Measurements from ENCODE around the gene SBF2. TPM values are rescaled to one million over a fixed set of nuclear protein-coding genes. Genes with fewer than 3 reads are reported as not detected.

SBF2 gene
- total RNA-seq, 1 experiment from 2014 or later: 30.2 TPM

DNA sequence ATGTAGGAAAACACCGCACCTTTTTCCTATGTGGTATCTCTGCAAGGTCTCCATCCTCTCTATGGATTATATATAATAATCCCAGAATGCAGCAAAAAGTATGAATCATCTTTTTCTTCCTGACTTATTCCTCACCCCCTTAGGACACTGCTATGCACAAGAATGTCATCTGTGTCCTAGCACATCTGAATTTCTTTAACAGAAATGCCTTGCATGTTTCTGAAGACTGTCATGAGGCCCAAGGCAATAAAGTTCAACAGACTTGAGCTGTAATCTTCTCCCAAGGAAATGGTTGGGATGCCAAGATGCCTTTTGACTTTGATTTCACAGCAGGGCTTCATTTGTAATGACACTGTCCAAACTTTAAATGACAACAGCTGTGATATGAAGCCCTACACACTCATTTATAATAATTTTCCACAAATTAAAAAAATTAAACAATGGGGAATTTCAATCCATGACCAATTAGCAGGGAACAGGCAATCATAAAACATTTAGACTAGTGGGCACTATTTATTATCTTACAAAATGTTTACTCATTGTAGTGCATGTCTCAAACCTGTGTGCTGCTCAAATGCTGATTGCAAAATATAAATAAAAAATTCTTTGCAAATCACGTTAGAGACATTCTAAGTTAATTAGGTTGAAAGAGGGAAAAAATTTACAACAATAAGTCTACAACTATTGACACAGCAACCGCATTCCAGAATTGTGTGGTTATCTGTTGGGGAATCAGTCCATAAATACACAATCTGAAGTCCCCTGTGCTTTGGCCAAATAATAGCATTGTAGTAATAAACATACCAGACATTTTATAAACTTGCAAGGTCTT is 387.8 kb downstream of the SBF2 start:
- Histone ChIP-seq H3K27me3 (ENCODE audit: insufficient read depth, low read length) (no peaks in the 10 kb centered on the region), H2AFZ (ENCODE audit: low read length) (no peak overlapping the region), H4K8ac (replicated peaks; ENCODE audit: insufficient read length, low read depth, low read length) (no peak overlapping the region), H3K79me1 (ENCODE audit: insufficient read depth, low read depth, low read length, poor library complexity, severe bottlenecking) (no peaks in the 10 kb centered on the region), H3K4me1 (ENCODE audit: insufficient read depth, low read length) (peaks cover 7% of the 10 kb centered on the region; the same call in 1 of the 2 replicates), H3K14ac (ENCODE audit: insufficient read depth, low read length) (no peak overlapping the region), H2BK15ac (ENCODE audit: low read depth, low read length) (no peak overlapping the region), H3K18ac (ENCODE audit: insufficient read length, low read depth, low read length) (no peak overlapping the region), H3K23ac (ENCODE audit: insufficient read length, low read depth, low read length) (no peak overlapping the region), H3K4ac (ENCODE audit: low read depth, low read length) (no peak overlapping the region), H3K4me2 (ENCODE audit: insufficient read depth, insufficient read length, low read length) (no peak overlapping the region), H4K5ac (ENCODE audit: insufficient read length, low read depth, low read length) (no peak overlapping the region), H2BK12ac (ENCODE audit: insufficient read length, low read depth, low read length) (no peak overlapping the region), H3K79me2 (ENCODE audit: insufficient read depth, low read length) (no peaks in the 10 kb centered on the region), H3K9me3 (ENCODE audit: control insufficient read depth, low read depth, low read length) (no peaks in the 10 kb centered on the region), H2BK5ac (ENCODE audit: insufficient read length, low read length) (no peak overlapping the region), H3K23me2 (ENCODE audit: insufficient read length, low read depth, low read length, poor library complexity, severe bottlenecking) (no peaks in the 10 kb centered on the region), H2BK20ac (ENCODE audit: low read depth, low read length, poor library complexity, severe bottlenecking) (no peak overlapping the region), H4K91ac (ENCODE audit: insufficient read length, low read depth, low read length) (no peak overlapping the region), H2AK5ac (ENCODE audit: insufficient read length, low read length) (no peak overlapping the region), H3K56ac (ENCODE audit: insufficient read length, low read depth, low read length) (no peak overlapping the region), H3K9ac (ENCODE audit: extremely low read depth, insufficient read length, low read length) (no peak overlapping the region), H4K20me1 (ENCODE audit: control insufficient read depth, insufficient read depth, insufficient read length) (no peaks in the 10 kb centered on the region), H3K27ac (ENCODE audit: insufficient read length, low read depth, low read length) (peak overlapping the region; percentile 58), H3T11ph (ENCODE audit: low read length) (no peak overlapping the region), H2BK120ac (ENCODE audit: low read depth, low read length, poor library complexity, severe bottlenecking) (no peak overlapping the region)
- H3K4me1 Mint-ChIP-seq: peaks cover 51 to 53% of the 10 kb centered on the region in 2 experiments
- H3K27ac Mint-ChIP-seq: peak overlapping the region; percentile 68 to 95 (median 95); a peak in 6 of 7 replicates
- H3K27me3 Mint-ChIP-seq (ENCODE audit: low read depth): no peaks in the 10 kb centered on the region
- H3K36me3 Mint-ChIP-seq (ENCODE audit: insufficient read depth in 1 of 3, low read depth in 3 of 3): 0 out of 7 replicates have a peak, but pooled peaks cover 0 to 3% (median 1%) of the 10 kb centered on the region in 3 experiments
- no CpG with 5 or more reads among the region's 3 CpGs for WGBS (ENCODE audit: extremely low coverage, insufficient read length, low lambda C conversion rate)
- H3K9me3 Mint-ChIP-seq: no peaks in the 10 kb centered on the region; a peak in 1 of 5 replicates
- no peak overlapping the region; a peak in 1 of 5 replicates for H3K4me3 Mint-ChIP-seq
- TF ChIP-seq, protein P1, sequence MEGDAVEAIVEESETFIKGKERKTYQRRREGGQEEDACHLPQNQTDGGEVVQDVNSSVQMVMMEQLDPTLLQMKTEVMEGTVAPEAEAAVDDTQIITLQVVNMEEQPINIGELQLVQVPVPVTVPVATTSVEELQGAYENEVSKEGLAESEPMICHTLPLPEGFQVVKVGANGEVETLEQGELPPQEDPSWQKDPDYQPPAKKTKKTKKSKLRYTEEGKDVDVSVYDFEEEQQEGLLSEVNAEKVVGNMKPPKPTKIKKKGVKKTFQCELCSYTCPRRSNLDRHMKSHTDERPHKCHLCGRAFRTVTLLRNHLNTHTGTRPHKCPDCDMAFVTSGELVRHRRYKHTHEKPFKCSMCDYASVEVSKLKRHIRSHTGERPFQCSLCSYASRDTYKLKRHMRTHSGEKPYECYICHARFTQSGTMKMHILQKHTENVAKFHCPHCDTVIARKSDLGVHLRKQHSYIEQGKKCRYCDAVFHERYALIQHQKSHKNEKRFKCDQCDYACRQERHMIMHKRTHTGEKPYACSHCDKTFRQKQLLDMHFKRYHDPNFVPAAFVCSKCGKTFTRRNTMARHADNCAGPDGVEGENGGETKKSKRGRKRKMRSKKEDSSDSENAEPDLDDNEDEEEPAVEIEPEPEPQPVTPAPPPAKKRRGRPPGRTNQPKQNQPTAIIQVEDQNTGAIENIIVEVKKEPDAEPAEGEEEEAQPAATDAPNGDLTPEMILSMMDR (conservative IDR thresholded peaks at IDR 0.05): no peak
- DNase-seq: peak; percentile 45

Measured in H9 (cell line).